Activated naive CD4-positive, alpha-beta T cell treated with Interleukin-2 at 50 U/mL for 16 hours (primary cell): ENCODE measurements around the gene BLVRB.
"Not testable (repeated sequence)": the region's sequence is repeated elsewhere in the genome, so short reads cannot be mapped to it uniquely, and the experiment has no call there.

Experiments
- DNase-seq: peaks from one replicate; pipeline ENCODE4 v3.0.0-alpha.2; 2020

BLVRB gene

DNA sequence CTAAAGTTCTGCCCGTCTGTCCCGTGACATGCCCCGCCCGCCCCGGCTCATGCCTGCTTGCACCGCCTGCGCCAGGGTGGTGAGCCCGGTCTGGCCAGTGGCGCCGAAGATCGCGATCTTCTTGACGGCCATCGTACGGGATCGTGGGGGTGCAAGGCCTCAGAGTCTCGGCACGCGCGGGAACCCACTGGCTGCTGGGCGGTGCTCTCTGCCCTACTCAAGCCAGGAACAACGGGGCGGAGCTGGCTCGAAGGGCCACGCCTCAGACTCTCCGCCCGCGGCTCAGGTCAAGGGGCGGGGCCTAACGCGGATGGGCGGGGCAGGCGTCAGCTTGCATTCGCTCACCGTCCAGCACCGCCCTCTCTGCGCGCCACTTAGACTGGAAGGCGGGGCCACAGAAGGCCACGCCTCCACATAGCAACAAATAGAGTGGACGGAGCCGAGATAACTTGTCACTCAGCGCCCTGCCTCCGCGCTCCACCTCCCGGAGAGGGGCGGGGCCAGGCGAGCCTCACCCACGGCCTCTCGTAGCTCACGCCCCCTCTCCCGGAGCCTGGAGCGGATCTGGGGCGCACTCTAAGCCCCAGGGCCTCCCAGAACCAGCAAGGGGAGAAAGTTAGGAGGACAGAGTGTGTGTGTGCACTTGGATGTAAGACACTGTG is at the start of gene BLVRB:
Gene BLVRB, minus strand, starts transcription at position 189 of the 662 bp plus-strand sequence. Its CDS starts 57 bp downstream, at position 132.
- peak; percentile 99 for DNase-seq

DNA sequence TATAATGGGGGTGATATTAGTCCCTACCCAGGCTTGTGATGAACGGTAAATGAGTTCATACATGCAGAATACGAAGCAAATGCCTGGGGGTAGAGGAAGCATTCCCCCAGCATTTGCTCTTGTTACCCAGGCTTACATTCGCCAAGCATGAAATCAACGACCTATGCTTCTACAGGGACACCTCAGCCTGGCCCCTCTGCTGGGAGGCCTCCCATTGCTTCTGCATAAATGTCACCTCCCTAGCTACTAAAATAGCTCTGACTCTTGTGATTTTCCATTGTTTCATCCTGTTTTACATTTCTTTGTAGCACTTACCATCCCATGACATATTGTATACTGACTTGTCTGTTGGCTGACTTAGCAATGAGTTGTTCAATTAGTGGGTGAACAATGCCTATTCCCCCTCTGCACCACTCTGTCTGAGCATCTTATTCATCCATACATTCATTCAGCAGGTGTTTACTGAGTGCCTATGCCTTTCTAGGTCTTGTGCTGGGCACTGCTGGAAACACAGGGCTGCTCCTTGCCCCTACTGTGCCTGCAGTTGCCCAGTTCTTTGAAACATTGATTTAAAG is 48.3 kb upstream of the BLVRB start:
- DNase-seq = no peak

DNA sequence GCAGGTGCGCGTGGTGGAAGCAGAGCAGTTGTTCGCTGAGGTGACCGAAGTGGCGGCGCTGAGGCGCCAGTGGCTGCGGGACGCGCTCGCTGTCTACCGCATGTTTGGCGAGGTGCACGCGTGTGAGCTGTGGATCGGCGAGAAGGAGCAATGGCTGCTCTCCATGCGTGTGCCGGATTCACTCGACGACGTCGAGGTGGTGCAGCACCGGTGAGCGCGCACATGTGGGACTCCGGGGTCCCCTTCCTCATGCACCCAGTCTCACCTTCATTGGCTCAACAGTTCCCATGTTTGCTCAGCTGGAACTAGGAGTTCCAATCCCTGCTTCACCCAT is 47.8 kb upstream of the BLVRB start:
- no peak for DNase-seq

DNA sequence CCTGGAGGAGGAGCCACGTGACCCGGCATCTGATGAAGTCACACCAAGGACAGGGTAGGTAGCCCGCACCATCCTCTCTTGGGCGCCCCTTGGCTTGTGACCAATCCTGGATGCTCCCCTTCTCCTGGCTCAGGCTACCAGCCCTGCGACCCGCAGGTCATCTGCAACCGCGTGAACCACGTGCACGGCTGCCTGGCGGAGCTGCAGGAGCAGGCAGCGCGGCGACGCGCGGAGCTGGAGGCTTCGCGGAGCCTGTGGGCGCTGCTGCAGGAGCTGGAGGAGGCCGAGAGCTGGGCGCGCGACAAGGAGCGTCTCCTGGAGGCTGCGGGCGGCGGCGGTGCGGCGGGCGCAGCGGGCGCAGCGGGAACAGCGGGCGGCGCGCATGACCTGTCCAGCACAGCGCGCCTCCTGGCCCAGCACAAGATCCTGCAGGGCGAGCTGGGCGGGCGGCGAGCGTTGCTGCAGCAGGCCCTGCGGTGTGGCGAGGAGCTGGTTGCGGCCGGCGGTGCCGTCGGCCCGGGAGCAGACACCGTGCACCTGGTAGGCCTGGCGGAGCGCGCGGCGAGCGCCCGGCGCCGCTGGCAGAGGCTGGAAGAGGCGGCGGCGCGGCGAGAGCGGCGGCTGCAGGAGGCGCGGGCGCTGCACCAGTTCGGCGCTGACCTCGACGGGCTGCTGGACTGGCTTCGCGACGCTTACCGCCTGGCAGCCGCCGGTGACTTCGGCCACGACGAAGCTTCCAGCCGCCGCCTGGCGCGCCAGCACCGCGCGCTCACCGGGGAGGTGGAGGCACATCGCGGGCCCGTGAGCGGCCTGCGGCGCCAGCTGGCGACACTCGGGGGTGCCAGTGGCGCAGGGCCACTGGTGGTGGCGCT is 47.2 kb upstream of the BLVRB start:
- no peak for DNase-seq

DNA sequence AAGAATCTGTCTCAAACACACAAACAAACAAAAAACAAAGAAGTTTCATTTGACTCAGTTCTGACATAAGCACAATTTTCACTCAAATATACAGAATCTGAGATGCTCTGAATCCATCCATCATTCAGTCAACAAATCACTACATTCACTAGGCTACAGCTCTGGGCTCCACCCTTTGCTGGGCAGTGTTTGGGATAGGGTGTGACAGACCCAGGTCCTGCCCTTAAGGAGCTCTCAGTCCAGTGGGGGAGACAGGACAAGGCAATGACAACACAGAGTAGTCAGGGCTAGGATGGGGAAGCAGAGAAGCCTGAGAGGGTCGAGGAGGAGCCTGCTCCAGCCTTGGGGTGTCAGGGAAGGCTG is 46.5 kb upstream of the BLVRB start:
- DNase-seq = no peak

DNA sequence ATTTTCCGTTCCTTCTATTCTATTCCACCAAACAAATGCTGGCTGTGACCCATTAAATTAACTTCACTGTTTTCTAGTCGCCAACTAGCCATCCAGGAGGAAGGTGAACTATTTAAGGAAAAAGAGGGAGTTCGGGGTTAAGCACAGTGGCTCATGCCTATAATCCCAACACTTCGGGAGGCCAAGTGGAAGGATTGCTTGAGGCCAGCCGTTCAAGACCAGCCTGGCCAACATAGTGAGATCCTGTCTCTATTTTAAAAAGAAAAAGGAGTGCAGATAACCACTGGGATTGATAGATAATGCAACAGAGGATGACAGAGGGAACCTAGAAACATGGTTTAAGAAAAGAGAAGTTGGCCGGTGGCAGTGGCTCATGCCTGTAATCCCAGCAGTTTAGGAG is 45.9 kb upstream of the BLVRB start:
- DNase-seq = no peak

DNA sequence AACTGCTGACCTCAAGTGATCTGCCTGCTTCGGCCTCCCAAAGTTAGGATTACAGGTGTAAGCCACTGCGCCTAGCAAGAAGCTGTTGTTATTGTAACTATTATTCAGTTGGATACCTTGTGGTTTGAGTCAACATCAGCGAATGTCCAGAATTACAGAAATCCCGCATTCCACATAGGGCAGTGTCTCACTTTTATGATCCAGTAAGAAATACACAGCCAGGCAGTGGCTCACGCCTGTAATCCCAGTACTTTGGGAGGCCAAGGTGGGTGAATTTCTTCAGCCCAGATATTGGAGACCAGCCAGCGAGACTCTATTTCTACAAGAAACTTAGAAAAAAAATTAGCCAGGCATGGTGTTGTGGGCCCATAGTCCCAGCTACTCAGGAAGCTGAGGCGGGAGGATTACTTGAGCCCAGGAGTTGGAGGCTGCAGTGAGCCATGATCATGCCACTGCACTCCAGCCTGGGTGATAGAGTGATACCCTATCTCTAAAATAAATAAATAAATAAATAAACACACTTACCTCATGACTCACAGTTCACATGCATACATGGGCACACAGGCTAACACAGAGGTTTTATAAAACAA is 45.1 kb upstream of the BLVRB start:
- DNase-seq = no peak

DNA sequence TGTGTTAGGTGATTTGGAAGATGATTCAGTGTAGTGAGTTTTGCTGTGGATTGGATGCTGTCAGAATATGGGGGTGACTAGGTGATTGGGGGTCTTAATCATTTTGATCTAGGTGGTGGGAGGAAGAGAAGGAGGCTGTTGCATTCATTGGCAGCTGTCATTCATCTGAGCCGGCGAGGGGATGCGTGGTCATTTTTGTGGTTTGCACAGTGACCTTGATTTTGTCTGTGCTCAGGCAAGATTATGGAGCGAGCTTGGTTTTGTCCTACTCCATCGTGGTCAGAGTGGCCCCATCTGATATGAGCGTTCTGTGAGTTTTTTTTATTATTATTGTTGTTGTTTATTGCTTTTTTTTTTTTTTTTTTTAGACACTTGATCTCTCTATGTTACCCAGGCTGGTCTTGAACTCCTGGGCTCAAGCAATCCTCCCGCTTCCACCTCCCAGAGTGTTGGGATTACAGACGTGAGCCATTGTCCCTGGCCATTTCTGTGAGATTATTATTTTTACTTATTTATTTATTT is 43.3 kb upstream of the BLVRB start:
- DNase-seq = no peak

DNA sequence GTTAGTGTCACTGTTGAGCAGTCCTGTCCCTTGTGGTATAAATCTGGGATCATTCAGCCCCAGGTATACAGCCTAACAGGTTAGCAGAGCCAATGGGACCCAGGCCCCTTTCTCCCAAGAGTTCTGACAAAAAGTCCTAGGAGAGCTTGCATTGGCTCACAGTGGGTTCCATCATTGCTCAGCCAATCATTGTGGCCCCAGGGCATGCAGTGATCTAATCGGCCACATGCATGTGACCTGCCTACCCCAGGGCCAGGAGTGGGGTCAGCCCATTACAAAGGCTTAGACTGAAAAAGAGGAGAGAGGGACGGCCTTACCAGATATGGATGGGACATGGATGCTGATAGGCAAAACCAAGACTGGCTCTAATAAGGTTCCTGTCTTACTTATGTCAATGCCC is 42.3 kb upstream of the BLVRB start:
- no peak for DNase-seq

DNA sequence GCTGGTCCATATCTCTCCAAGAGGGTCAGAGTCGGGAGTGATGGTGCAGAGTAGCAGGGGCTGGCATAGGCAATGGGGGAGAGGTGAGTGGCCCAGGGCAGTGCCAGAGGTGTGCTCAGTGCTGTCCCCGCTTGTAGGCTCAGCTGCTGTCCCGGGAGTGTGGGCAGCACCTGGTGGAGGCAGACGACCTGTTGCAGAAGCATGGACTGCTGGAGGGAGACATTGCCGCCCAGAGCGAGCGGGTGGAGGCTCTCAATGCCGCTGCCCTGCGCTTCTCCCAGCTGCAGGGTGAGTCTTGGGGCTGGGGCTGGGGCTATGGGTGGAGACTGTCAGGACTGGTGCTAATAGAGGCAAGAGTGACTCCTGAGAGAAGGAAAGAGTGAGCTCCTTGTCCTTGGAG is 40.6 kb upstream of the BLVRB start:
- no peak for DNase-seq

DNA sequence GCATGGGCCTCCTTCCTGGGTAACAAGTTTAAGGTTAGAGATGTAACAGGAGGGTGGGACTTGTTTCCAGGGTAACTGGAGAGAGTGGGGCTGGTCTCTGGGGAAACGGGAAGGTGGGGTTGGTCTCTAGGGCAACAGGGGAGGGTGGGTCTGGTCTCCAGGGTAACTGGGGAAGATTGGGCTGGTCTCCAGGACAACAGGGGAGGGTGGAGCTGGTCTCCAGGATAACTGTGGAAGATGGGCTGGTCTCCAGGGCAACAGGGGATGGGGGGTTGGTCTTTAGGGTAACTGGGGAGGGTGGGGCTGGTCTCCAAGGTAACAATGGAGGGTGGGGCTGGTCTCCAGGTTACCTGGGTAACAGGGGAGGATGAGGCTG is 37.8 kb upstream of the BLVRB start:
- DNase-seq = no peak

DNA sequence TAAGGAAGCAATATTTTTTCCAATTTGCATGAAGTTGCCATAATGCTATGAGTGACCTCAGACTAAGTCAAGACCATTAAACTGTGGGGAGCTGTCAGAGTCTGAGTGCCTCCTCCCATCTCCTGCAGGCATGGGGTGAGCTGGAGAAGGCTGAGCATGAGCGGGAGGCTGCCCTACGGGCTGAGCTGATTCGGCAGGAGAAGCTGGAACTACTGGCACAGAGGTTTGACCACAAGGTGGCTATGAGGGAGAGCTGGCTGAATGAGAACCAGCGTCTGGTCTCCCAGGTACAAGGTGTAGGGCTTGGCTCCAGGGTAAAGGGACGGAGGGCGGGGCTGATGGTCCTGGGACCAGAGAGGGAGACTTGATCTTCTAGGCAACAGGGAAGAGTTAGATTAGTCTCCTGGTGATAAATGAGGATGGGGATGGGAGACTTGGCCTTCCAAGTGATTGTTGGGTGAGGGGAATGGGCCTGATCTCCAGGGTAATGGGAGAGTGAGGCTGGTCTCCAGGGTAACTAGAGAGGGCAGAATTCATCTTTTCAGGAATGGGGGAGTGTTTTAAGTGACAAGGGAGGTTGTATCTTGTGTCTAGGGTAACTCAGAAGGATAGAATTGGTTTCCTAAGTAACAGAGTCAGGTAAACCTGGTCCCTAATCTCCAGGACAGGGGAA is 37.2 kb upstream of the BLVRB start:
- DNase-seq = no peak

DNA sequence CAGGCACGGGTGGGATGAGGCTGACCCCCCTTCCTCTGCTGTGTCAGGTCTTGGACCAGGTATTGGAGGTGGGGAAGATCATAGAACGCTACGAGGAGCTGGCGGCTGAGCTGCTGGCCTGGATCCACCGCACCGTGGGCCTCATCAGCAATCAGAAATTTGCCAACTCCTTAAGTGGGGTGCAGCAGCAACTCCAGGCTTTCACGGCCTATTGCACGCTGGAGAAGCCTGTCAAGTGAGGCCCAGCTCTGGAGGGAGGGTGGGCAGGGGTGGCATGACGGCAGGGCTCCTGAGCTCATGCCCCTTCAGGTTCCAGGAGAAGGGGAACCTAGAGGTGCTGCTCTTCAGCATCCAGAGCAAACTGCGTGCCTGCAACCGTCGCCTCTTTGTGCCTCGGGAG is 36.5 kb upstream of the BLVRB start:
- no peak for DNase-seq

DNA sequence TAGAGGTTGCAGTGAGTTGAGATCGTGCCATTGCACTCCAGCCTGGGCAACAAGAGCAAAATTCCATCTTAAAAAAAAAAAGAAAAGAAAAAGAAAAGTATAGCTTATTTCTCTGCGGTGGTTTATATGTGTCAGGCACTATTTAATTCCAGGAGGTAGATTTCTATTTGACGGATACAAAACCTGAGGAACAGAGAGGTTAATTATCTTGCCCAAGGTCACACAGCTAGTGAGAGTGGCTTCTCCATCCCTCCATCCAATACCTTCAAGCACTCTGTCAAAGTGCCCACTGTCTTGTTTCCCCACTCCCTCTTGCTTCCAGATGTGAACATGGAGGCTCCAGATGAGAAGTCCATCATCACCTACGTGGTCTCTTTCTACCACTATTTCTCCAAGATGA is 36.1 kb upstream of the BLVRB start:
- DNase-seq = no peak

DNA sequence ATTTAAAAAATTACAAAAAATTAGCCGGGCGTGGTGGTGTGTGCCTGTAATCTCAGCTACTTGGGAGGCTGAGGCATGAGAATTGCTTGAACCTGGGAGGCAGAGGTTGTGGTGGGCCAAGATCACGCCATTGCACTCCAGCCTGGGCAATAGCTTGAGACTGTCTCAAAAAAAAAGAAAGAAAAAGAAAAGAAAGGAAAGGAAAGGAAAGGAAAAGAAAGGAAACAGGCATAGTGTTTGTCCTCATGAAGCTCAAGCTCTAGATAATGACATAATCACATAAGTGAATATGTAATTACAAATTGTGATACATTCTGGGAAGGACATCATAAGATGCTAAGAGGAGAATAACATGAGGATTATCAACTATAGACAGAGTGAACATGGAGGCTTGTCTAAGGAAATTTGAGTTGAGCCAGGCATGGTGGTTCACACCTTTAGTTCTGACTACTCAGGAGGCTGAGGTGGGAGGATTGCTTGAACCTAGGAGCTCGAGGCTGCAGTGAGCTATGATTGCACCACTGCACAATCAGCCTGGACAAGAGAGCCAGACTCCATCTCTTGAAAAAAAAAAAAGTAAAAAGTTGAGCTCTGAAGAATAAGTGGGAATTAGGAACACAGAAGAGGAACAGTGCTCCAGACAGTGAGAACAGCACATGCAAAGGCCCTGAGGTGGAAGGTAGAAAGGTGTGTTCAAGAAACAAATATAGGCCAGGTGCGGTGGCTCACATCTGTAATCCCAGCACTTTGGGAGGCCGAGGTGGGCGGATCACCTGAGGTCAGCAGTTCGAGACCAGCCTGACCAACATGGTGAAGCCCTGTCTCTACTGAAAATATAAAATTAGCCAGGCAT is 35.4 kb upstream of the BLVRB start:
- DNase-seq = not testable (repeated sequence)

DNA sequence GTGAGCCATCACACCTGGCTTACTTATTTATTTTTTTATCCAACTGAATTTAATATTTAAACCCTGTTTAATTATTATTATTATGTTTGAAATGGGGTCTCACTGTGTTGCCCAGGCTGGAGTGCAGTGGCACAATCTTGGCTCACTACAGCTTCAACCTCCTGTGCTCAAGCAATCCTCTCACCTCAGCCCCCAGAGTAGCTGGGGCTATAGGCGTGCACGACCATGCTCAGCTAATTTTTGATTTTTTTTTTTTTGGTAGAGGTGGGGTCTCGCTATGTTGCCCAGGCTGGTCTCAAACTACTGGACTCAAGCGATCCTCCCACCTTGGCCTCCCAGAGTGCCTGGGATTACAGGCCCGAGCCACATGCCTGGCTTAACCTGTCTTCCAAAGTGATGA is 33.8 kb upstream of the BLVRB start:
- no peak for DNase-seq

DNA sequence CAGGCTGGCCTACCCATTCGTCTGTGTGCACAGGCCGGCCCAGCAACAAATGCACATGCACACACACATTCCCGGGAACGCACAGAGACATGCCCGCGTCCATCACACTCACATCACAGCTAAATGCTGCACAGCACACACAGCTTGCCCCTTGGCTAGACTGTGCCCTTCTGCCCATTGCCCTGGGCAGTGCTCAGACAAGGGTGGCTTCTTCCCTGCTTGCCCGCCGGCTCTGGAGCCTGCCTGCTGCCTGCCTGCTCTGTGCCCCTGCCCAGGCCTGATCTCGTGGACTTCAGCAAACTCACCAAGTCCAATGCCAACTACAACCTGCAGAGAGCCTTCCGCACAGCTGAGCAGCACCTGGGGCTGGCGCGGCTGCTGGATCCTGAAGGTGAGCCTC is 31.7 kb upstream of the BLVRB start:
- DNase-seq = no peak

DNA sequence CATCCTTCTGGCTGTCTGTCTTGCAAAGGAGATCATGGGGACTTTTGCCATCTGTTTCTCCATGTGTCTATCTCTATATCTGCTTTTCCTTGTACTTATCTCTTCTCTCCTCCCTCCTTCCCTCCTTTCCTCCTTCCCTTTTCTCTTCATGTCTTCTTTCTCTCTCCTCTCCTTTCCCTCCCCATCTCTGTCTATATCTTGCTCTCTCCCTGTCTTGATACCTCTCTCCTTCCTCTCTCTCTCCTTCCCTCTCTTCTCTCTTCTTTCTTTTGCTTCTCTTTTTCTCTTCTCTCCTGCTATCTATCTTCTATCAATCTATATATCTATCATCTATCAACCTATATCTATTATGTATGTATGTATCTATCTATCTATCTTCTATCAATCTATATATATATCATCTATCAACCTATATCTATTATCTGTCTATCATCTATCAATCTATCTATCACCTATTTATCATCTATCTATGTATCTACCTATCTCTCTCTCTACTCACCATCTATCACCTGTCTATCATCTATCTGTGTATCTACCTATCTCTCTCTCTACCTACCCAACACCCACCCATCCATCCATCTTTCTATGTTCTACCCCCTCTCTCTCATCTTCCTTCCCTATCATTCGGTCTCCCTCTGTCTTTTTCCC is 28.8 kb upstream of the BLVRB start:
- DNase-seq = no peak

DNA sequence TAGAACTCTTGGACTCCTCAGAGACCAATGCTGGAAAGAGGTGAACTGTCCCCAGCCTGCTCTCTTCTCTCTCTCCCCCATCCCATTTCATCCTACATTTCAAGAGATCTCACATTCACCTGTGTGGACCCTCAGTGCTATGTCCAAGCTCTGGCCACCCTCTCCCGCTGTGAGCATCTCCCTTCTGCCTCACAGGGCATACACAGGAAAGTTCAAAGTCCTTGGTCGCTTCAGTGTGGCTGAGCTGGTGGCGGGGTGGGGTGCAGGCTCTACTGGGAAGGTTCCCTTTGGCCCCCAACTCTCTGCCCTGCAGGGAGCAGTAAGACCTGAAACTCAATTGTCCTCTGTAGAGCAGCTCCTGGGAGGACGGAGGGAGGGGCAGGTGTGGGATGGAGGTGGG is 28.2 kb upstream of the BLVRB start:
- no peak for DNase-seq

DNA sequence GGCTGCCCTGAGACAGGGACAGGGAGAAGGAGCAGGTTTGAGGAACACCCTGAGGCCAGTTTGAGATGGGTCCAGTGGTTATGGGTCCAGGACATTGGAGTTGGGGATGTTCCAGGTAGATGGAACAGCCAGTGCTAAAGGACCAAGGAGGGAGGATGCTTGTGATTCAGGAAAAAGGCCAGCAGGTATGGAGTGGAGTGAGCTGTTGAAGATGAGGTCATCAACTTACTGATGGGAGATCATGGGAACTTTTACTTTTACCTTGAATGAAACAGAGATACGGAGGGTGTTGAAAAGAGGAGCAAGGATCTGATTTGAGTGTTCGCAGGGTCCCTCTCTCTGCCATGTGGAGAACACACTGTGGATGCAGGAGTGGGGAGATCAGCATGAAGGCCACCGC is 26.7 kb upstream of the BLVRB start:
- no peak for DNase-seq

DNA sequence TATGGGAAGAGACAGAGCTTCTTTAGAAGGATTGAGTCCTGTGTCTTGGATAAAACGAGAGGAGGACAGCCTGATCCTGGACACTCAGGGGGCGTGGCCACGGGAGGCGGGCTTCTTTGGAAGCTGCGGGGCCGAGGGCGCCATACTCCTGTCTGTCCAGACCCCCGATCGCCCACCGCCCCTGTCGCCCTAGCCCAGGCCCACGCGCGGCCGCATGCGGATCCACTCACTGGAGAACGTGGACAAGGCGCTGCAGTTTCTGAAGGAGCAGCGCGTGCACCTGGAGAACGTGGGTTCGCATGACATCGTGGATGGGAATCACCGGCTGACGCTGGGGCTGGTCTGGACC is 24.3 kb upstream of the BLVRB start:
- no peak for DNase-seq

DNA sequence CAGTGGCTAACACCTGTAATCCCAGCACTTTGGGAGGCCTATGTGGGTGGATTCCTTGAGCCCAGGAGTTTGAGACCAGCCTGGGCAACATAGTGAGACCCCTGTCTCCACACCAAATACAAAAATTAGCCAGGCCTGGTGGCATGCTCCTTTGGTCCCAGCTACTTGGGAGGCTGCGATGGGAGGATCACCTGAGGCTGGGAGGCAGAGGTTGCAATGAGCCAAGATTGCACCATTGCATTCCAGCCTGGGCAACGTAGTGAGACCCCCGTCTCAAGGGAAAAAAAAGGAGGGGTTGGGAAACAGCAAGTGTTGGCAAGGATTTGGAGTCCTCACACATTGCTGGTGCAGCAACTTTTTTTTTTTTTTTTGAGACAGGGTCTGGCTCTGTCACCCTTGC is 20.5 kb upstream of the BLVRB start:
- DNase-seq = no peak
